ENCODE measurements around the gene FYB1.
A peak's percentile ranks its signal among the peaks of the same experiment; 100 is the strongest.
"Not testable (repeated sequence)": the region's sequence is repeated elsewhere in the genome, so short reads cannot be mapped to it uniquely, and the experiment has no call there.

The FYB1 gene

DNA sequence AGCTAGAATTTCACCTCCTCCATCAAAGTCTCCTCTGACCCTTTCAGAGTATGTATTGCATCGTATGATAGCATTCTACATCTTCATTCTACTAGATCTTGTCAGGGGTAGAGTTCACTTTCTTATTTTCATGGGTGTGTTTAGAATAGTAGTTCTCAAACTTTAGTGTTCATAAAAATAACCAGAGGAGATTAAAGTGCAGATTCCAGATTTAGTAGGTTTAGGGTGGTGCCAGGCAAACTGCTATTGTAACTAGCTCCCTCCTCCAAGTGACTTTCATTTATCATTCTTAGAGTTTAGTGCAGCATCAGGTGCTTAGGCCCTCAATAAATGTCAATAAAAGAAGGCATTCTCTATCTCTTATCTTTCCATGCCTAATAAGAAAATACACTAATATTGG, 7.2 kb upstream of the FYB1 start:
- DNase-seq, result no peak

DNA sequence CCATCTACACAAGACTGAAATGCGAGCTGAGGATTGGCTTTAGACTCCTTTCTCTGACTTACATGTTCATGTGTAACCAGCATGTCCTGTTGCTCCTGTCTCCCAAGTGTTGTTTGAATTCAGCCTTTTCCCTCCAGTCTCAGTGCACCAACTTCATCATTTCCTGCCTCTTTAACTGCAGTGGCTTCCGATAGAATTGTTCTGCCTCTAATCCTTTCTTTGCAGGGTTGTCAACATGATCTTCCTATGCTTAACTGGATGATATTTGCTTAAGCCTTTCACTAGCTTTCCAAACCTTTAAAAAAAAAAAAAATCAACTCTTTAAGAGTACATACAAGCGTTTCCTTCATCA, 6.7 kb upstream of the FYB1 start:
- DNase-seq, result no peak

DNA sequence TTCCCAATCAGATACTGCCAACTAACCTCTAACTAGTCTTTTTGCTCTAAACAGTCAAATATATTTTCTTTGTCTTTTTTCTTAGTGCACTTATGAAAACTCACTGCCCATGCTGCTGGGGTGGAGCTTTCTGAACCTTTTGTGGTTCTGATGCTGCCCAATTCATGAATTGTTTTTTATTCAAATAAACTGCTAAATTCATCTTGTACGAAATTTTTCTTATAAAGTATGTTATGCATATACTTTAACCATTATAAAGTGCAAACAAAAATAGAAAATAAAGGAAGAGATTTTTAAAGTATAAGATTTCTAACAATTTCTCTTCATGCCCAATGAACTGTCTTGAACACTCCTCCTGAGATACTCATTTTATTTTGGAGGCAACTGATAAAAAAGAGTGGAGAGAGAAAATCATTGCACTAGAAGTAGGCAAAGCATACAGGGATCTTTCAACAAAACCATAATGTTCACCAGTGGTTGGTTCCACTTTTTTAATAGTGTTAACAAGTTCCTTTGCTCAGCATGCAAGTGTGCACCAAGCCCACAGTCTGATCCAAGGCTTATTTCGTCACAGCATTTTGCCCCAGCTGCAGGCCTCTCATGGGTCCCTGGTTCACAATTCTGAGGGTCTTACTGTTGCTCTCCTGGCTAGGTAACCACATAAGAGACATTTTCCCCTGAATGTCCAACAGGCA, 6.2 kb upstream of the FYB1 start:
- no peak for DNase-seq

DNA sequence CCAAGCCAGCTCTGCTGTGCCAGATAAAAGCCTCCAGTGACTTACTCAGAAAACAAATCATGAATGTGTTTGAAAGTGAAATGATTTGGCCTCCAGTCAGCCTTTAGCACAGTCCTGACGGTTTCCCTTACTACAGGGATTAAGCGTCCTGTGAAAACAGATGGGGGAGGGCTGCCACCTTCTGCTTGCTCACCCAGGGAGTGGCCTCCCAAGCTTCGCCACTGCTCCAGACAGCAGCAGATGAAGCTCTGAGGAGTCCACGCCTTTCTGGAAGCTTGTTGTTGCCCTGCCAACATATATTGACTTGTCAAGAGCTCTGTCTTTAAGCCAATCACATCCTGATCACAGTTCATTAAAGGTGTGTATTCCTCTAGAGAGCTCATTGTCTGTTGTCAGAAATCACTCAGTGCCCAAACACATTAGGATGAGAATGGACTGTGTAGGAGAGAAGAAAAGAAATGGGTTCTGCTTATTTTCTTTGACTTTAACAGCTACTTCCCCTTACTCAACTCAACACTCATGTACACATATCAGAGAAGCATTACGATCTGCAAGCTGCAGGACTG, 4.9 kb upstream of the FYB1 start:
- peak; percentile 11 for DNase-seq

DNA sequence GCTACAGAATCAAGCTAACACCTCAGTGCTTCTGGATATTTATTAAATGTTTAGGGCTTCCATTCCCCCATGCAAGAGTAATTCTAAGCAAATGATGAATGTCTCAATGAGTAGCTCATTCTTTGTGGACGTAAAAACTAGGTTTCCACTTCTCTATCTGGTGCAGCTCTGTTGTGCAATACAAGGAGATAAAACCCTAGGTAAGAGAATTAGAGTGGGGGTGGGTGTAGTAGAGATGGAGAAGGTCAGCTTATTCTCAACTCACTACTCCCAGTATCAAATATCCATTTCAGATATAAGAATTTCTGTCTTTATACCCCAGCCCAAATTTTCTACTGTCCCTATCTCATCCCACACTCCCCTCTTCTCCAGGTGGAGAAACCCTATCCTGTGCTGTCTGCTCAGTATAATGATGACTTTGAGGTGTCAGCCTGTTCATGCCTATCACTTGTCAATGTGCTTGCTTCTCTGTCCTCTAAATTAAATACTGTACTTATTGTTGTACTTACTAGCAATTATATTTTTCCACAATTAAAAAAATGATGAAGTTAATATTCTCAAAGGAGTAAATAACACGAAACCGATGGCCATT, 4.3 kb upstream of the FYB1 start:
- DNase-seq, result no peak

- not testable (repeated sequence) for DNase-seq
Observed at GRCh38 chr5:39221671-39222070, 2.3 kb upstream of the FYB1 start.

- no peak for DNase-seq
Observed at GRCh38 chr5:39220280-39221030, 1.1 kb upstream of the FYB1 start.

GRCh38 chr5:39218482-39219402, 621 bp downstream of the FYB1 start:
- no peak for DNase-seq

DNA sequence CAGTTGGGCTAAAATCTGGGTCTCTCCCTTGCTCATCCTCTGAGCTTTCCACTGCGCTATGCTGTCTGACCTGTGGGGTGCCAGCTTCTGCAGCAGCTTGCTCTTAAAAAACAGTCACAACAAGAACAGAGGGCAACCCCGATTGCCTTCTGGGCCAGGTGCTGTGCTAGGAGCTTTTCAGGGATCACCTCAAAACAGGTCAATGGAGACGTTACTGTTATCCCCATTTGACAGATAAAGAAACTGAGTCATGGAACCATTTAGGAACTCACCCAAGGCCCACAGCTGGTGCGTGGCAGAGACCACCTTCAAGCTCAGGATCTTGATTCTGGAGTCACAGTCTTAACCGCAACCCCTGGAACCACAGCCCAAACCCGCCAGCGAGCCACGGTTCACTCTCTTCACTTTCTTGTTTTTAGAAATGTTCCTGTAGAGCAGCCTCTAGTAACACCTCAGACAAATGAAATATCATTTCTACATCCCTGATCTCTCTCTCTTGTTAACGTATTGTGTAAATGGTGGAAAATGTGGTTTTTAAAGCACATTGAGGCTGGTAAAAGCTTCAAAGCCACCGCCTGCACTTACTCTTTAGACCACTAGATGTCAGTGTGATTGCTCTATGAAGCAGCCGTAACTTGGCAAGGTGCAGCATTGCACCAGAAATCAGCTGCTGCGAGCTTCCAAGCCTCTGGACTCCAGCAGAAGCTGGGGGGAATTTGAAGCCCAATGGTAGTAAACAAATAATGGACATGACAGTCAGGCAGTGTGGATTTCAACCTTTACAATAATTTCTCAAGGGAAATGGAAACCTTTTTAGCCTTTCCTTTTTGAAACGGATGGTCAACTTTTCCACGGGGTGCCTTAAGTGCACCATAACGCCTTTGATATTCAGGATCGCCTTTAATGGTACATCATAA, 1.7 kb downstream of the FYB1 start:
- peak; percentile 73 for DNase-seq

DNA sequence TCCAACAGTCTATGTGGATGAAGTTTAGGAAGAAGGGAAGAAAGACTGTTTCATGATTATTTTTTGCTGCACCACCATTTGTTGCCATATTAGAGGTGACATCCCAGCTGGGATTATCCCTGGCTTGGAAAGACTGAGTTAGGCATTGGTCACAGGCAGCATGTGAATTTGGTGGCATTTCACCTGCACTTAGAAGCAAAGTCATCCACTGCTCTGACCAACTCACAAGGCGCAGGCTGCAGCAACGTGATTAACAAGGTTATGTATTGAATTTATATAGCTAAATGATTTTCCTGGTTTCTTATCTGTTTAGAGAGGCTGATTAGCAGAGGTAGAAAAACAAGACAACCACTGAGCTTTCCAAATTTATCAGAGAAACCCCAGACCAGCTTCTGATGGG, 2.7 kb downstream of the FYB1 start:
- no peak for DNase-seq

DNA sequence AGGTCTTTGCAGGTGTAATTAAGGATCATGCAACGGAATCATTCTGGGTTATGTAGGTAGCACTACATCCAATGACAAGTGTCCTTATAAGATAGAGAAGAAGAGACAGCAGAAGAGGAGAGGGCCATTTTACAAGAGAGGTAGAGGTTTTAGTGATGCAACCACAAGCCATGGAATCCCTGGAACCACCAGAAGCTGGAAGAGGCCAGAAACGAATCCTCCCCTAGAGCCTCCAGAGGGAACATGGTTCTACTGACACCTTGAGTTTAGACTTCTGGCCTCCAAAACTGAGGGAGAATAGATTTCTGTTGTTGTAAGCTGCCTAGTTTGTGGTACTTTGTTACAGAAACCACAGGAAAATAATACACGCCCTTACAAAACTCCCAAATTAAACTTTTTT, 3.5 kb downstream of the FYB1 start:
- DNase-seq, result no peak

DNA sequence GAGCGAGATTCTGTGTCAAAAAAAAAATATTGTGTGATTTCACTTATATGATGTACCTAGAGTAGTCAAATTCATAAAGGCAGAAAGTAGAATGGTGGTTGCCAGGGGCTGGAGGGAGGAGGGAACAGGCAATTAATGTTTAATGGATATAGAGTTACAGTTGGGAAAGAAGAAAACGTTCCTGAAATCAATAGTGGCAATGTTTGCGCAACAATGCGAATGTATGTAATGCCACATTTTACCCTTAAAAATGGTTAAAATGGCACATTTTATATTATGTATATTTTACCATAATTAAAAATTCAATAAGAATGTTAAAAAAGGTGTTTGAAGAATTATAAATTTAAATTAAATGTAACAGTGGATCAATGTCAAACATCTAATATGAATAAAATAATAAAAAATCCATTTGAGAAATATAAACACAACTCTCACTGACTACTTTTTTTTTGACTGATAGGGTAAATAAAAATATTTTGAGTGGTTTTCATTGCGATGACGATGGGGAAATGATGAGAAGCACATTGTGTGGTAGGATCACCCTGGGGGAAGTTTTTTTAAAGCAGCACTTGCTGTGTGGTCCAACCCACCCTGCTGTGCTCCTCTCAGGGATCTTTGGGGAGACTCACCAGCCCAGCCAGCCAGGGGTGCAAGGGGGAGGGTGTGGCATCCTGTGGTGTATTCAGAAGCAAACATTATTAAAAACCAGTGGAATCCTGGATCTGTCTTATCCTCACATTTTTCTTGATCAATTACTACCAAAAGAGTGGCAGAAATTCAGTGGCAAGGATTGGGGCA, 4.3 kb downstream of the FYB1 start:
- no peak for DNase-seq

DNA sequence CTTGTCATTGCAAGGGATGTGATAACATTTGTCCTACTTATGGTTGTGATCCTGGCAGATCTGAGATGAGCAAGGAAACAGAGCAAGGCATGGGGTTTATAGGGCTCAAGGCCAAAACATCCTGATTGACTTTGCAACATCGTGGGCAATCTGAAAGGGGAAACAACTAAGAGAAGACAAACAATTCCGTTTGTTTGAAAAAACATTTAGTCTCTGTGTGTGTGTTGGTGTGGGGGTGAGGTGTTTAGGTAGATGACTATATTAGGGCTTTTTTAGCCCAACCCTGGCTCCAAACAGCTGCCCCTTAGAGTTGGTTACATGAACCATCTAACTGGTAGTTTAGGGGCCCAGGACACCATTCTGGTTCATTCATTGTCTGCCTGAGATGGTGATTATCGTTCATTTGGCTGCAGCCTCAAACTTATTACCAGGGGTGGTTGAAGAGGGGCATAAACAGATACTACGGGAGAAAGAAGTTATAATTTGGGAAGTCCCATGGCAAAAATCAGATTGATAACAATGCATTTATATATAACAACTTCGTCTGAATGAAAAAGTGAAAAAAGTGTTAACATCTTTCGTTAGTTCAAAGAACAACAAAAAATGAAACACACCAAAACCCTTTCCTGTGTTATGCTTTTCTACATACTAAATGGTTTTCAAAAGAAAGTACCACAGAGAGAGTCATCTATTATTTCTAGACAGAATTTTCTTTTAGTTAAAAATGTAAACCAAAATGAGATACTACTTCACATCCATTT, 5.7 kb downstream of the FYB1 start:
- DNase-seq, result no peak

DNA sequence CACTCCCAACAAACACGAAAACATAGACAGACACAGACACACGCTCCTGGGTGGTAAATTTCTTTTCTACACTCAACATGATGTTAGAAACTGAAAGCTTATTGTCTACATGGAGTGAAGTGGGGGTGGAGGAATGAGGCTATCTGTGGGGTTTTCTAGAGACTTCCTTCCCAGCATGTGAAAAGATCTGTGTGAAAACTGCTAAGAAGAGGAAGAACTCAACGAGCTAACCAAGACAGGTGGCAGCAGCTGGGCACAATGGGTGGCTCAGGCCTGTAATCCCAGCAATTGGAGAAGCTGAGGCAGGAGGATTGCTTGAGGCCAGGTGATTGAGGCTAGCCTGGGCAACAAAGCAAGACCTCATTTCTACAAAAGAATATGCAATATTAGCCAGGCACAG, 7.6 kb downstream of the FYB1 start:
- no peak for DNase-seq

- DNase-seq, result no peak
Observed at GRCh38 chr5:39209924-39210323, 9.4 kb downstream of the FYB1 start.

DNA sequence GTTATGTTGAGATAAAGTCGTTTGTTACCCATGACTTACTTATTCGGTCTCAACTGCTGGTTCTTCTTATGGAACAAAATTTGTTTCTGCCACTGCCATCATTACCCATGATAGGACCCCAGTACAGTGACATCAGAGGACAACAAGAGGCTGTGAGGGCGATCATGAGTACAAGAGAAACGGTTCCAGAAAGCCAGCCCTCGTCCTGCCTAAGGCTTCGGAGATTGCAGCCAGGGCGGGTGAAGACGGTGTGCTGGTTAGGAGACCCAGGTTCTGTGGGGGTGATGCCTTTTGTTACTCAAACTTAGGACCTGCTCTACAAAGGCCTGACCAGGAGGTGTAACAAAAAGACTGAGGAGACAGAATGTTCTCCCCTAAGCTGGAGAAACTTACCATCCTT, 10.9 kb downstream of the FYB1 start:
- DNase-seq, result no peak

GRCh38 chr5:39207345-39208045, 11.9 kb downstream of the FYB1 start:
- no peak for DNase-seq

DNA sequence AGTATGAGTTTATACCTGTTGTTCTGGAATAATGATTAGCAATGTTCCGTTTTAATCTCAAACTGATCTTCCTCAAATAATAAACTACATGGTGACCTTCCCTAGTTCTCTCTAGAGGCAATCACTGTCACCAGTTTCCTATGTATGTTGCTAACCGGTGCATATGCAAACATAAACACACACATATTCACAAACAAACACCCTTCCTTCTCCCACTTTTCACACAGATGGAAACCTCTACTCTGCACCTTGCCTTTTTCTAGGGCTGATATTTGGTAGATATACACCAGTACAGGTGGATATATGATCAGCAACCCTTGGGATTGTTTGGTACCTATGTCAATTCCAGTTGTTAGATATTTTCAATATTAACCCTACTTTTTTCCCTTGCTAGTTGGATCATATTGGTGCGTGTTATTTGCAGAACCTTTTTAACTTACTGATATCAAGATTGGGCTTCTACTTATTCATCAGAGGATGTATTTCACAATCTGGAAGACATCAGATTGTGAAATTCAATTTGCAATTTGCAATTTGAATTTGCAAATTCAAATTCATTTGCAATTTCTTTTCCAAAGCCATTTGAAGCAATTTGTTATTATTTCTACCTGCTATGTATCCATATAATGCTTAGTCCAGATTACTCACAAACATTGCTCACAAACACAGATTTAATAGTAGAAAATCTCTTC, 12.6 kb downstream of the FYB1 start:
- DNase-seq, result no peak

DNA sequence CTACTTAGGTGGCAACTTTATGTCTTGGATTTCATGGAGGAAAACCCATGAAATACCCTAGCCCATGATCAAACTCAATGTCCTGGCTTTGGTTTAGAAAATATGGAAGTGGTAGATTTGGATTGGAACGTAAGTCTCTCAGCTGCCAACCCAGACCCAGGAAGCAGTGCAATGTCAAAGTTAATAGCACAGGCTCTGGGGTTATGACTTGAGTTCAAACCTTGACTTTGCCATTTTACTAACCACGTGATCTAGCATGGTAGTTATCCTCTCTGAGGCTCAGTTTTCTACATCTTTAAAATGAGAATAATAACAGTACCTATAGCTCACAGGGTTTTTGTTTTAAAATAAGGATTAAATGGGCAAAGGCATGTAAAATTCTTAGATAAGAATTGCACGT, 13.8 kb downstream of the FYB1 start:
- no peak for DNase-seq
